Activated CD8-positive, alpha-beta T cell treated with anti-CD3 and anti-CD28 coated beads, Interleukin-2, amount 10 ng/mL, durations not matched to agents 7 days and 5 days (primary cell): Measurements from ENCODE around the gene GPR162. TPM values are rescaled to one million over a fixed set of nuclear protein-coding genes. Genes with fewer than 3 reads are reported as not detected.
A peak's percentile ranks its signal among the peaks of the same experiment; 100 is the strongest.
"Not testable (repeated sequence)": the region's sequence is repeated elsewhere in the genome, so short reads cannot be mapped to it uniquely, and the experiment has no call there.

ENCODE experiments used
- ATAC-seq: fragments of 150-1000 bp; cut with Tn5 transposase; one replicate; pipeline ENCODE4 v1.10.0; 2021; ENCODE audit warnings: moderate library complexity
- CTCF ChIA-PET: fragments of 350-600 bp; sonication (Branson Sonifier 250); formaldehyde crosslinking; loops from one replicate; lab custom pipeline; 2021; ENCODE audit warnings: antibody characterized with exemption; lab: Charles Lee
- POLR2A ChIA-PET: fragments of 350-600 bp; sonication (Branson Sonifier 250); formaldehyde crosslinking; loops from one replicate; lab custom pipeline; 2021; ENCODE audit warnings: antibody characterized with exemption; lab: Charles Lee
- DNase-seq: peaks from one replicate; pipeline ENCODE4 v3.0.0-alpha.2; 2020
- H3K27ac Mint-ChIP-seq: one replicate; pipeline ENCODE4 v1.8.0; 2021; ENCODE audit warnings: mild to moderate bottlenecking, mixed read lengths
- H3K27me3 Mint-ChIP-seq: one replicate; pipeline ENCODE4 v1.8.0; 2021; ENCODE audit warnings: low read depth, mixed read lengths
- H3K36me3 Mint-ChIP-seq: one replicate; pipeline ENCODE4 v1.8.0; 2021; ENCODE audit warnings: low read depth, mixed read lengths
- H3K4me1 Mint-ChIP-seq: one replicate; pipeline ENCODE4 v1.8.0; 2021; ENCODE audit warnings: low read depth, mixed read lengths
- H3K4me3 Mint-ChIP-seq: one replicate; pipeline ENCODE4 v1.8.0; 2021; ENCODE audit warnings: mild to moderate bottlenecking, mixed read lengths
- H3K9me3 Mint-ChIP-seq: one replicate; pipeline ENCODE4 v1.8.0; 2022; ENCODE audit warnings: mixed read lengths; ENCODE audit not compliant: insufficient read depth
- total RNA-seq, 2 experiments: library from RNA; stranded (reverse); gene quantifications; one replicate each; pipeline ENCODE4 v1.2.3, GENCODE V29; 2021

The GPR162 gene
- total RNA-seq, 2 experiments from 2014 or later = 0.13 to 0.34 TPM

DNA sequence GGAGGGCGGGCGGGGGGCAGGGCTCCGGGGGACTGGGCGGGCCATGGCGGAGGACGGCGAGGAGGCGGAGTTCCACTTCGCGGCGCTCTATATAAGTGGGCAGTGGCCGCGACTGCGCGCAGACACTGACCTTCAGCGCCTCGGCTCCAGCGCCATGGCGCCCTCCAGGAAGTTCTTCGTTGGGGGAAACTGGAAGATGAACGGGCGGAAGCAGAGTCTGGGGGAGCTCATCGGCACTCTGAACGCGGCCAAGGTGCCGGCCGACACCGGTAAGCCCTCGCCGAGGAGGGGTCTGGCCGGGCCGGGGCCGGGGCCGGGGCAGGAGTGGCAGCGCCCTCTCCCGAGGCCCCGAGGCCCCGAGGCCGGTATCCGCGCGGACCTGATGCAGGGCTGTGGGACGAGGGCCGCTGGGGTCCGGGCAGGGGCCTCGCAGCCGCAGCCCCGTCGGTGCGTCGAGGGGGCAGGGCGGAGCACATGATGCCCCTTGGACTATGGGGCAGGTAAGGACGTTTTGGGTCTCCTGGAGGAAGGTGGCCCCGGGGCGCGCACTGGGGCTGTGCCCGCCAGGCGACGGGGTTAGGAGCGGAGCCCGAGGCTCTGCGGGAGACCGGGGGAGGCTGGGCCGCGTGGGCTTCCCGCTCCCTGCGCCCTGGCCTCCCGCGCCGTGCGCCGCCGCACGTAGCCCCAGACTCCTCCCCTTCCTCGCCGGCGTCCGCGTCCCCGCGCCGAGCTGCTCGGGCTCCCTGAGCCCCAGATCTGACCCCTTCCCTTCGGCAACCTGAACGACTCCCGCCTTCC, 46.0 kb downstream of the GPR162 start, which contains the start of gene TPI1:
Gene TPI1, plus strand, starts transcription at position 119 of the 798 bp plus-strand sequence. Its CDS starts 36 bp downstream, at position 155.
- H3K9me3 Mint-ChIP-seq = no peaks in the 10 kb centered on the region
- H3K4me3 Mint-ChIP-seq = peak within 1 kb of the TSS; percentile 98

DNA sequence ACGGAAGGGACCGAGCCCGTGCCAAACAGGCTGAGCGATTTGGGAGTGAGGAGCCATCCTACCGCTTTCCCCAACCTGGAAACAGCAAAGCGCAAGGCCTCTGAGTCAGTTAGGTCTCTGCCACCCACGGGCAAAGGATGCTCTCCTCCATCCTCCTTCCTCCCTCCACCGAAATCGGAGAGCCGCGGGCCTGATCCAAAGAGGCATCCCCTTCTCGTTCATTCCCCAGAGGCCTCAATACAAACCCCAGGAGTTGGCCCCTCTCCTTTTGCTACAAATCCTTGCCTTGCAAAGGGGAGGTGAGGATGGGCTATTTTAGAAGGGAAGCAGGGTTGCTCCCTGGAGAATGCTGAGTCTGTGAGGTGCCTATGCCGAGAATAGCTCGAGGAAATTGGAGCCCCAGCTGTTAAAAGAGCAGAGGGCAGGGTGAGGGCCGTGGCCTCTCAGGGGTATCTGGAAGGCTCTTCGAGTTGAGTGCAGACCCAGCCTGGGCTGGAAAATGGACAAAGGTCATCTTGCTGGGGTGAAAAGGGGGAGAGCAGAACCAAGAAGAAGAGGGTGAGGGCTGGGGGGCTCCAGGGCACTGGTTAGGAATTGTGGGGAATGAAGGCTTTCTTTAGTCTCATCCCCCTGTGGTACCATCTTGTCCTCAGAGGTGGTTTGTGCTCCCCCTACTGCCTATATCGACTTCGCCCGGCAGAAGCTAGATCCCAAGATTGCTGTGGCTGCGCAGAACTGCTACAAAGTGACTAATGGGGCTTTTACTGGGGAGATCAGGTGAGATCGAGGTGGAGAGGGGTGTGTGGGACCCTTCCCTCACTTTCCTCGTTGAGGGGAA, 46.8 kb downstream of the GPR162 start:
- Mint-ChIP-seq H3K9me3 (no peaks in the 10 kb centered on the region), H3K4me3 (peak overlapping the region; percentile 98), H3K4me1 (peaks cover 58% of the 10 kb centered on the region), H3K36me3 (peaks cover 74% of the 10 kb centered on the region), H3K27me3 (no peaks in the 10 kb centered on the region), H3K27ac (peak overlapping the region; percentile 94)
- CTCF ChIA-PET = interaction anchor here (0.7 to 6.1 kb wide), 26 partner anchors 13 to 245 kb away, joined by 3 to 121 read pairs (median 6); partner anchors contain the start of genes CDCA3, COPS7A, LAG3 and LPCAT3
- ATAC-seq (no peak), DNase-seq (no peak)
- POLR2A ChIA-PET = interaction anchor here (0.9 to 6.8 kb wide), 14 partner anchors 14 to 124 kb away, joined by 3 to 93 read pairs (median 6); partner anchors contain the start of genes C12orf57, CDCA3, RNU7-1 and USP5

More for the DNA sequence above, 46.0 kb downstream of the GPR162 start, which contains the start of gene TPI1:
- H3K27me3 Mint-ChIP-seq = no peaks in the 10 kb centered on the region
- H3K4me1 Mint-ChIP-seq = peaks cover 58% of the 10 kb centered on the region
- ATAC-seq (peak; percentile 70), DNase-seq (peak; percentile 85)
- ChIA-PET CTCF (interaction anchor here (0.6 to 4.4 kb wide), 11 partner anchors 15 to 870 kb away, joined by 3 to 31 read pairs (median 9); partner anchors contain the start of genes CDCA3, COPS7A, PTPN6 and USP5), POLR2A (interaction anchor here (0.9 to 6.8 kb wide), 17 partner anchors 14 to 255 kb away, joined by 3 to 93 read pairs (median 3); partner anchors contain the start of genes C12orf57, CDCA3, PTPN6 and RNU7-1)
- H3K36me3 Mint-ChIP-seq = peaks cover 77% of the 10 kb centered on the region
- H3K27ac Mint-ChIP-seq = peak within 1 kb of the TSS; percentile 96

DNA sequence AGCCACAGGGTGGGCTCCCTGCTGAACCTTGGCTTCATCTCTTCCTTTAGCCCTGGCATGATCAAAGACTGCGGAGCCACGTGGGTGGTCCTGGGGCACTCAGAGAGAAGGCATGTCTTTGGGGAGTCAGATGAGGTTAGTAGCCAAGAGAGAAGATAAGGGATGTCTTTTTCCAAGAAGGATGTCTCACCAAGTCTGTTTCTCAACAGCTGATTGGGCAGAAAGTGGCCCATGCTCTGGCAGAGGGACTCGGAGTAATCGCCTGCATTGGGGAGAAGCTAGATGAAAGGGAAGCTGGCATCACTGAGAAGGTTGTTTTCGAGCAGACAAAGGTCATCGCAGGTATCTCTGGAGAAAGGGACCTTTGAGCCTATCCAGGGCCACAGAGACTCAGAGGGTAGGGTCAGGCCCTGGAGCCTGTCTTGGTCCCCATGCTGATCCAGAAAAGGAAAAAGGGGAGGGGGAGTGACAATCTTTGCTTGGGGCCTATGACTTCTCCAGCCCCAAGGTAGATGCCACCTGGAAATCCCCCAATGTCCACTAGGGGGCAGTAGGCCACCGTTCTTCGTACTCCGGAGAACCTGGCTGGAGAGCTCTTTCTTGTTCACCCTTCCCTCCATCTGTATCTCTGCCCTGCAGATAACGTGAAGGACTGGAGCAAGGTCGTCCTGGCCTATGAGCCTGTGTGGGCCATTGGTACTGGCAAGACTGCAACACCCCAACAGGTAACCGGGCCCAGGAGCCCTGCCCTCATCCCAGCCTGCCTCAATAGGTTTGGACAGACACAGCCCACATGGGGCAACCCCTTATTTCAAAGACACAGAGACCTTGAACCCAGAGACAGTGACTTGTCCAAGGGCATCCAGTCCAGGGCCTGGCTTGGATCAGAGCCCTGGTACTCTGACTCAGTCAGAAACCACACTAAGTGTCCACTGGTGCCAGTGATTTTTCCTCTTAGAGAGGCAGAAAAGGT, 47.7 kb downstream of the GPR162 start:
- DNase-seq = peak; percentile 91
- Mint-ChIP-seq H3K9me3 (no peaks in the 10 kb centered on the region), H3K4me1 (peaks cover 61% of the 10 kb centered on the region), H3K27ac (peak overlapping the region; percentile 94), H3K36me3 (peaks cover 71% of the 10 kb centered on the region), H3K4me3 (peak overlapping the region; percentile 98), H3K27me3 (no peaks in the 10 kb centered on the region)
- POLR2A ChIA-PET = interaction anchor here (0.6 to 6.8 kb wide), 15 partner anchors 16 to 96 kb away, joined by 3 to 93 read pairs (median 4); partner anchors contain the start of genes C12orf57, CDCA3, RNU7-1 and USP5
- peak; percentile 5 for ATAC-seq
- CTCF ChIA-PET = interaction anchor here (0.6 to 6.1 kb wide), 41 partner anchors 8 to 530 kb away, joined by 3 to 121 read pairs (median 5); partner anchors contain the start of genes C12orf57, CDCA3, COPS7A and LAG3

DNA sequence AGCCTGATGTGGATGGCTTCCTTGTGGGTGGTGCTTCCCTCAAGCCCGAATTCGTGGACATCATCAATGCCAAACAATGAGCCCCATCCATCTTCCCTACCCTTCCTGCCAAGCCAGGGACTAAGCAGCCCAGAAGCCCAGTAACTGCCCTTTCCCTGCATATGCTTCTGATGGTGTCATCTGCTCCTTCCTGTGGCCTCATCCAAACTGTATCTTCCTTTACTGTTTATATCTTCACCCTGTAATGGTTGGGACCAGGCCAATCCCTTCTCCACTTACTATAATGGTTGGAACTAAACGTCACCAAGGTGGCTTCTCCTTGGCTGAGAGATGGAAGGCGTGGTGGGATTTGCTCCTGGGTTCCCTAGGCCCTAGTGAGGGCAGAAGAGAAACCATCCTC, 48.7 kb downstream of the GPR162 start:
- not testable (repeated sequence) for ATAC-seq, DNase-seq, H3K9me3 Mint-ChIP-seq, H3K27me3 Mint-ChIP-seq
- Mint-ChIP-seq H3K36me3 (peaks cover 66% of the 10 kb centered on the region), H3K4me1 (peaks cover 67% of the 10 kb centered on the region), H3K4me3 (peak overlapping the region; percentile 13), H3K27ac (peak overlapping the region; percentile 96)
- POLR2A ChIA-PET = interaction anchor here (0.9 to 6.8 kb wide), 5 partner anchors 17 to 55 kb away, joined by 3 to 93 read pairs (median 24); partner anchors contain the start of genes CDCA3 and USP5
- CTCF ChIA-PET = interaction anchor here (1.3 to 6.1 kb wide), 12 partner anchors 15 to 243 kb away, joined by 3 to 121 read pairs (median 8); partner anchors contain the start of genes CDCA3, PTPN6 and USP5

DNA sequence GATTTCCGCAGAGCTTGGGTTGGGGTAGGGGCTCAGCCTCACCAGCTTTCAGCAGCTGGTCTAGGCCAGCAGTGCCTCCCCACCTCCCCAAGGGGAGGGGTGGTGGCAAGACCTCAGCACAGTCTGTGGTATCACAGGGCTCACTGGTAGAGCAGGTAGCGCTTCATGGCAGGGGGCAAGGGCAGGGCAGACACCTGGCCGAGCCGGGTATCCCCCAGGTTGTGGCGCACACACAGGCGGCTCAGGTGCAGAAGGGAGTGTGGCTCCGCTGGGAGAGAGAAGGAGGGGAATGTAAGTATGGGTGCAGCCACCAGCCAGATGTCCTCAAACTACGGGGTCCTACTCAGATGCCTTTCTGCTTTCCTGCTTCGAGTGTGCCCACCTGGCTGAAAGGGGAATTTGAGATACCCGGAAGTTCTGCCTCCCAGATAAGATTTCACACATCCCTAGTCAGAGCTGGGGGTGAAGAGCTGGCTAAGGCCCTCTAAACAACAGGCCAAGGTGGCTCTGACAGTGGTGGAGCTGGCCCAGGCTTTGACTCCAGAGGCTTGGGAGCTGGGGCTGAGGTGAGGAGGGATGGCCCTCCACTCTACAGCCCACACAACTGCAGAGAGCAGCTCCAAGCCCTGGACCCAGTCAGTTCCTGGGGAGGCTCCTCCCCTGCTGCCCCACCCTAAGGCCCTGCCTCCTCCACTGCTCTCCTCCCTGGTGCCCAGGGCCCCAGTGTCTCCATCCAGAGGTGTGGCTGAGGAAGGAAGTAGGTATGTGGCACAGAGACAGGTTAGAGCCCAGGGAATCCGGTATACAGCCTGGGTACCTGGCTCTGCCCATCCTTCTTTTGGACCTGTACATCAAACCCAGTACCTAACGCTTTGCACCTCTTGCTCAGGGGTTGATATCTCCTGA, 49.7 kb downstream of the GPR162 start:
- H3K9me3 Mint-ChIP-seq = no peaks in the 10 kb centered on the region
- peak overlapping the region; percentile 96 for H3K27ac Mint-ChIP-seq
- DNase-seq (peak; percentile 72), ATAC-seq (peak; percentile 15)
- CTCF ChIA-PET = interaction anchor here (0.7 to 6.1 kb wide), 19 partner anchors 11 to 301 kb away, joined by 3 to 121 read pairs (median 14); partner anchors contain the start of genes C12orf57, CDCA3, COPS7A and ENO2
- H3K36me3 Mint-ChIP-seq = peaks cover 63% of the 10 kb centered on the region
- peaks cover 65% of the 10 kb centered on the region for H3K4me1 Mint-ChIP-seq
- POLR2A ChIA-PET = interaction anchor here (0.9 to 3.6 kb wide), 8 partner anchors 11 to 236 kb away, joined by 3 to 47 read pairs (median 14); partner anchors contain the start of genes C12orf57, CDCA3, RNU7-1 and USP5
- H3K4me3 Mint-ChIP-seq = peak overlapping the region; percentile 94
- H3K27me3 Mint-ChIP-seq = no peaks in the 10 kb centered on the region

DNA sequence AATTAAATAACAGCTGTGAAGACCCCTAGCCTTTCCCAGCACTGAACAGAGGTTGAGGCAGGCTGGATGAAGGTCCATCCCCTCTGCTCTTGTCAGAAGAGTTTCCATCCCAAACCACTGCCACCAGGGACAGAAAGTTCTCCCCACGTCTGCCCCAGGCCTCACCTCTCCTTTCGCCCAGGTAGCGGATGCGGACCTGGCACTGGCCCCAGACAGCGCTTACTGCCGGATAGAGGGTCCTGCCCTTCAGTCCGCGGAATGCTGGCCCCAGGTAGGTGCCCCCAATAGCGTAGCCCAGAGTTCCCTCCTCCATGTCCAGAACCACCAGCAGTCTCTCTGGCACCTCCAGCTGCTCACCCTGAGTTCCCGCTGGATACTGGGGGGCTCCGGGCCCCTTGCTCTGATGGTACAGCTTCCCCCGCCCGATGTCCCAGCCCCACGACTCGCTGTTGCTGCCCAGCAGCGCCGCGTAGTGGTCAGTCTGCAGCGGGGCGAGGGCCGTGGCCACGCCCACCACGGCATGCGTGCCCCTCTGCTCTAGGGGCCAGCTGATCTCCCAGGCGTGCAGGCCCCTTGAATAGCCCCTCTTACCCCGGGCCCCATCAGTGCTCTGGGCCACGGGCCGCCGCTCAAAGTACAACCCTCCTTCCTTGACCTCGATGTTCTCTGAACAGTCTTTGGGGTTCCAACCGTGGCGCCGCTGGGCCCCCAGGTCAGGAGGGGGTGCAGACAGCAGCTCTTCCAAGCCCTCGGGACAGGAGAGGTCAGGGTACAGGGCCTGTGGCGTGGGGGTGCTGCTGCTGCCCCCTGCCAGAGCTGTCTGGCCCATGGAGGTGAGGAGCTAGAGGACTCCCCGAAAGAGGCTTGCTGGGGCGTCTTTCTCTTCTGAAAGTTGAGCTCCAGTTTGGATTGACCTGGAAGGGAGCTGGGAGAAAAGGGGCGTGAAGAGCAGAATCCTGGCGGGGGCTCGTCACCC, 50.7 kb downstream of the GPR162 start:
- Mint-ChIP-seq H3K9me3 (no peaks in the 10 kb centered on the region), H3K36me3 (peaks cover 66% of the 10 kb centered on the region), H3K4me3 (peak overlapping the region; percentile 94), H3K27ac (peak overlapping the region; percentile 96), H3K27me3 (no peaks in the 10 kb centered on the region), H3K4me1 (peaks cover 59% of the 10 kb centered on the region)
- ChIA-PET CTCF (interaction anchor here (0.7 to 6.1 kb wide), 39 partner anchors 8 to 302 kb away, joined by 3 to 121 read pairs (median 8); partner anchors contain the start of genes C12orf57, C1RL, CDCA3 and COPS7A), POLR2A (interaction anchor here (0.6 to 3.6 kb wide), 28 partner anchors 10 to 407 kb away, joined by 3 to 47 read pairs (median 5); partner anchors contain the start of genes C12orf57, CDCA3, COPS7A and MLF2)
- ATAC-seq (peak; percentile 32), DNase-seq (peak; percentile 91)

DNA sequence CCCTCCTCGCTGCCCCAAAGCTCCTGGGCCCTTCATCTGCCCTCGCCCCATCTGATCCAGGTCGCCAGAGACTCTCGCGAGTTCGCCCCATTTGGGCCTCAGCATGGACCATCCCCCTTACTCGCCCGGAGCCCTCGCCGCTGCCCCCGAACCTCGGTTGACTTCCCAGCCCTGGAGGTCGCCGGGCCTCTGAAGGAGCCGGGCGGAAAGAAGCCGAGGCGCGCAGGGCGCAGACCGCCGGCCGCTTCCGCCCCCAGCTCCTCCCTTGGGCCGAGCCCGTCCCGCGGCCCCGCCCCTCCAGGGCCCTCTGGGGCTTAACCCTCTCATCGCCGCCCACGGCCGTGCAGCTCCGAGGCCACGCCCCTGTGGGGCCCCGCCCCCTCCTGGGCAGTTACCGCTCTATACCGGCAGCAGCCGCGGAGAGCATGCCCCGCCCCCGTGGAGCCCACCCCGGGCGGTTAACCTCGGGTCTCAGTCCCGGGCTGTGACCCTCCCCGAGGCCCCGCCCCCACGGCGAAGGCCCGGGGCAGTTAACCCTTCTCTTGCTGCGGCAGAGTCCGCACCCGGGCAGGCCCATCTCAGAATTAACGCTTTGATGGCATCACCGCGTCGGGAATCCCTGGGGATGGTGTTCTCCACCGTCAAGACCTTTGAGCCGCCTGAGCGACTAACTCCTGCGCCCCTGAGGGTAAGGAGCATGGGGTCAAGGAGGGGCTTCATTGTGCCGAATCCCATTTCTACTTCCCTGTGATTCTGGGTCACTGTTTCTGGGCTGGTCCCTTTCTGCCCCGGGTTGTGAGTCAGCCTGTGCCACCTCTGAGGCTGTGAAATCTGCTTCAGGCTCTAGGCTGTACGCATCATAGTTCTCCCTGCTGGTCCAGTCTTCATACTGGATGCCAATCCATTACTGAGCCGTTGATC, 51.7 kb downstream of the GPR162 start, which contains the start of gene SPSB2:
Gene SPSB2, minus strand, starts transcription at position 210 of the 921 bp plus-strand sequence. CDS start 402 bp downstream, outside the sequence.
- Mint-ChIP-seq H3K4me1 (peaks cover 56% of the 10 kb centered on the region), H3K36me3 (peaks cover 63% of the 10 kb centered on the region), H3K4me3 (peak within 1 kb of the TSS; percentile 94), H3K27me3 (no peaks in the 10 kb centered on the region), H3K27ac (peak within 1 kb of the TSS; percentile 96), H3K9me3 (no peaks in the 10 kb centered on the region)
- ChIA-PET POLR2A (interaction anchor here (0.6 to 3.6 kb wide), 26 partner anchors 9 to 408 kb away, joined by 3 to 47 read pairs (median 5); partner anchors contain the start of genes C12orf57, CDCA3, COPS7A and MLF2), CTCF (interaction anchor here (0.7 to 6.1 kb wide), 39 partner anchors 7 to 303 kb away, joined by 3 to 121 read pairs (median 8); partner anchors contain the start of genes C12orf57, C1RL, CDCA3 and COPS7A)
- peak; percentile 78 for ATAC-seq
- peak; percentile 99 for DNase-seq
